ENCODE measurements around the gene MST1.

The MST1 gene

GRCh38 chr3:49641921-49642707 lies 47.2 kb downstream of the MST1 start:
- no peak overlapping the region for H3K9ac ChIP-seq (ENCODE audit: low read depth, low read length)
- ATAC-seq (ENCODE audit: insufficient read depth, low read depth) (no peak), DNase-seq (no peak)
- no peak overlapping the region for H2AFZ ChIP-seq (ENCODE audit: low read depth, low read length)
- TF ChIP-seq EZH2 (IDR thresholded peaks at IDR 0.05; ENCODE audit: borderline replicate concordance, low read depth, low read length, severe bottlenecking): no peak
- TF ChIP-seq CTCF (IDR thresholded peaks at IDR 0.05; ENCODE audit: borderline replicate concordance, extremely low read depth, low read length, poor library complexity, severe bottlenecking): no peak
- H3K36me3 ChIP-seq (ENCODE audit: insufficient read depth, low read length): no peaks in the 10 kb centered on the region
- no peak overlapping the region for H3K4me3 ChIP-seq (ENCODE audit: low read depth in 1 of 2, low read length in 2 of 2)
- no peaks in the 10 kb centered on the region for H3K27me3 ChIP-seq (ENCODE audit: insufficient read depth, low read length, poor library complexity)
- H3K27ac ChIP-seq (ENCODE audit: low read length): no peak overlapping the region
- H3K9me3 ChIP-seq (ENCODE audit: insufficient read depth, low read length, severe bottlenecking): no peaks in the 10 kb centered on the region
- no peaks in the 10 kb centered on the region for H3K4me1 ChIP-seq (ENCODE audit: insufficient read depth, low read length)
- no peak overlapping the region for H3K4me2 ChIP-seq (ENCODE audit: insufficient read depth, low read length)
- H4K20me1 ChIP-seq (ENCODE audit: insufficient read depth, low read length): no peaks in the 10 kb centered on the region
- no peaks in the 10 kb centered on the region for H3K79me2 ChIP-seq (ENCODE audit: insufficient read depth, low read length)

DNA sequence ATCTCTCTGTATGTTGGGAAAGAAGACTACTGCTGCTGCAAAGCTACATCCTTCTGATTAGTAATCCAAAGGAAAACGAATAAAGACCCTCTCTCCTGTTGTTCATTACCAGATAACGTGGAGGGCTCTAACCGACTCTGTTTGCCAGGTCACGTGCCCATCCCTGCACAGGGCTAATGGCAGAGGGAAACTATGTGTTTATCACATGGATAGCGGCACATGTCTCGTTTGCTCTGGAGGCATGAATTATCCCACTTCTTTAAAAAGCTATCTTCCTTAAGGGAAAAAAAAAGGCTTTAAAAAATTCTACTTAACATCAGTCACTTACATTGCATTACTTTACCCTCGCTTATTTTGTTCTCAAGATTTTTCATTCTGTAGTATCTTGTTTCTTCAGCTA lies 48.0 kb downstream of the MST1 start:
- no peak for ATAC-seq (ENCODE audit: insufficient read depth, low read depth)
- no peak overlapping the region for H3K4me3 ChIP-seq (ENCODE audit: low read depth in 1 of 2, low read length in 2 of 2)
- H3K27me3 ChIP-seq (ENCODE audit: insufficient read depth, low read length, poor library complexity): no peaks in the 10 kb centered on the region
- no peak overlapping the region for H3K27ac ChIP-seq (ENCODE audit: low read length)
- no peaks in the 10 kb centered on the region for H3K4me1 ChIP-seq (ENCODE audit: insufficient read depth, low read length)
- no peak overlapping the region for H2AFZ ChIP-seq (ENCODE audit: low read depth, low read length)
- TF ChIP-seq CTCF (IDR thresholded peaks at IDR 0.05; ENCODE audit: borderline replicate concordance, extremely low read depth, low read length, poor library complexity, severe bottlenecking): no peak
- no peak overlapping the region for H3K9ac ChIP-seq (ENCODE audit: low read depth, low read length)
- H3K79me2 ChIP-seq (ENCODE audit: insufficient read depth, low read length): no peaks in the 10 kb centered on the region
- no peaks in the 10 kb centered on the region for H3K36me3 ChIP-seq (ENCODE audit: insufficient read depth, low read length)
- H3K9me3 ChIP-seq (ENCODE audit: insufficient read depth, low read length, severe bottlenecking): no peaks in the 10 kb centered on the region
- DNase-seq: no peak
- no peak overlapping the region for H3K4me2 ChIP-seq (ENCODE audit: insufficient read depth, low read length)
- H4K20me1 ChIP-seq (ENCODE audit: insufficient read depth, low read length): 0 out of 2 replicates have a peak, but pooled peaks cover 4% of the 10 kb centered on the region

DNA sequence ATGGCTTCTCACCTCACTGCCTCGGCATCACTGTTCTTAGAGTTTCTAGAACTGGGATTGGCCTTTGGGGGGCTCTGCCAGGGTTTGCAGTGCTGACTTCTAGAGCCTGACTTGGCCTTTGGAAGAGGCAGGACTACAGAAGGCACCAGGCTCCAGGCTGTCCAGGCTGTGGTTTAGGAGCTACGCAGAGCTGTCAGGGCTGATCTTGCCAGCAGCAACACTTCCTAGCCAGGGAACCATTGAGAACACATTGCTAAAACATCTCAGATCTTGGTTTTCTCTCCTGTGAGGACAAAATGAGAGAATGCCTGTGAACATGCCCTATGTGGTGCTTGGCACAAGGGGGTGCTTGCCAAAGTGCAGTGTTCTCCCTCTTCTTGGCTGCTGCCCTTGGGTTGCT lies 49.7 kb downstream of the MST1 start:
- TF ChIP-seq EZH2 (IDR thresholded peaks at IDR 0.05; ENCODE audit: borderline replicate concordance, low read depth, low read length, severe bottlenecking) (no peak), CTCF (IDR thresholded peaks at IDR 0.05; ENCODE audit: borderline replicate concordance, extremely low read depth, low read length, poor library complexity, severe bottlenecking) (no peak)
- 0 out of 2 replicates have a peak, but pooled peaks cover 4% of the 10 kb centered on the region for H4K20me1 ChIP-seq (ENCODE audit: insufficient read depth, low read length)
- no peaks in the 10 kb centered on the region for H3K36me3 ChIP-seq (ENCODE audit: insufficient read depth, low read length)
- no peak overlapping the region for H3K4me2 ChIP-seq (ENCODE audit: insufficient read depth, low read length)
- H3K27me3 ChIP-seq (ENCODE audit: insufficient read depth, low read length, poor library complexity): no peaks in the 10 kb centered on the region
- no peak for DNase-seq
- no peak overlapping the region for H3K9ac ChIP-seq (ENCODE audit: low read depth, low read length)
- no peak for ATAC-seq (ENCODE audit: insufficient read depth, low read depth)
- H3K27ac ChIP-seq (ENCODE audit: low read length): no peak overlapping the region
- no peak overlapping the region for H3K4me3 ChIP-seq (ENCODE audit: low read depth in 1 of 2, low read length in 2 of 2)
- H3K79me2 ChIP-seq (ENCODE audit: insufficient read depth, low read length): no peaks in the 10 kb centered on the region
- no peaks in the 10 kb centered on the region for H3K4me1 ChIP-seq (ENCODE audit: insufficient read depth, low read length)
- no peak overlapping the region for H2AFZ ChIP-seq (ENCODE audit: low read depth, low read length)
- no peaks in the 10 kb centered on the region for H3K9me3 ChIP-seq (ENCODE audit: insufficient read depth, low read length, severe bottlenecking)

All from DND-41 (cell line).